Transverse colon (tissue), 4 donors: ENCODE measurements around the gene NDUFB5.

Source experiments
- POLR2AphosphoS5 ChIP-seq, 3 donors: sonication (generic); formaldehyde crosslinking; IDR thresholded peaks; one replicate each; pipeline ENCODE4 v1.6.1; 2016; ENCODE audit warnings: antibody characterized with exemption in 3 of 3
- TF ChIP-seq, protein P1 (sequence below), 5 experiments: fragments of 200-600 bp in 3 of 5; fragments of 450-650 bp in 2 of 5; sonication (generic) in 3 of 5; IDR thresholded peaks; 1 replicate in 2 of 5; 2 replicates in 3 of 5; pipeline ENCODE4 v1.5.1; 2016 to 2017; ENCODE audit warnings: antibody characterized with exemption in 5 of 5, inconsistent platforms in 3 of 5, mild to moderate bottlenecking in 2 of 5, moderate library complexity in 1 of 5

DNA sequence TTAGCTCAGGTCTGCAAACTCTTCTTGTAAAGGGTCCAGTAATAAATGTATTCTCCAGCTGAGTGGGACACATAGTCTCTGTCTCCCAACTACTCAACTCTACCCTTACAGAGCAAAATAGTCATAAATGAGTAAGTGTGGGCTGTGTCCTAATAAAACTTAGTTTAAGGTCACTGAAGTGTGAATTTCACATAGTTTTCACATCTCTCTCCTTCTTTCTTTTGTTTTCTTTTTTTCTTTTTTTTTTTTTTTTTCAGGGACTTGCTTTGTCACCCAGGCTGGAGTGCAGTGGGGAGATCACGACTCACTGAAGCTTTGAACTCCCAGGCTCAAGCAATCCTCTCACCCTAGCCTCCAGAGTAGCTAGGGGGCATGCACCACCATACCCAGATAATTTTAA is 43.8 kb upstream of the NDUFB5 start:
- TF ChIP-seq, protein P1, sequence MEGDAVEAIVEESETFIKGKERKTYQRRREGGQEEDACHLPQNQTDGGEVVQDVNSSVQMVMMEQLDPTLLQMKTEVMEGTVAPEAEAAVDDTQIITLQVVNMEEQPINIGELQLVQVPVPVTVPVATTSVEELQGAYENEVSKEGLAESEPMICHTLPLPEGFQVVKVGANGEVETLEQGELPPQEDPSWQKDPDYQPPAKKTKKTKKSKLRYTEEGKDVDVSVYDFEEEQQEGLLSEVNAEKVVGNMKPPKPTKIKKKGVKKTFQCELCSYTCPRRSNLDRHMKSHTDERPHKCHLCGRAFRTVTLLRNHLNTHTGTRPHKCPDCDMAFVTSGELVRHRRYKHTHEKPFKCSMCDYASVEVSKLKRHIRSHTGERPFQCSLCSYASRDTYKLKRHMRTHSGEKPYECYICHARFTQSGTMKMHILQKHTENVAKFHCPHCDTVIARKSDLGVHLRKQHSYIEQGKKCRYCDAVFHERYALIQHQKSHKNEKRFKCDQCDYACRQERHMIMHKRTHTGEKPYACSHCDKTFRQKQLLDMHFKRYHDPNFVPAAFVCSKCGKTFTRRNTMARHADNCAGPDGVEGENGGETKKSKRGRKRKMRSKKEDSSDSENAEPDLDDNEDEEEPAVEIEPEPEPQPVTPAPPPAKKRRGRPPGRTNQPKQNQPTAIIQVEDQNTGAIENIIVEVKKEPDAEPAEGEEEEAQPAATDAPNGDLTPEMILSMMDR (IDR thresholded peaks at IDR 0.05), result no peak
- no peak for TF ChIP-seq POLR2AphosphoS5 (IDR thresholded peaks at IDR 0.05)
